Head of caudate nucleus (tissue), 42 donors: ENCODE measurements around the gene NYAP1.
"Not testable (repeated sequence)": the region's sequence is repeated elsewhere in the genome, so short reads cannot be mapped to it uniquely, and the experiment has no call there.

Experiments
- DNase-seq, 42 donors: peaks; one replicate each; pipeline versions ENCODE4 v3.0.0 to v3.0.0-alpha.2; 2020 to 2021; ENCODE audit warnings: mixed read lengths in 7 of 42
- intact Hi-C: fragments of 100-400 bp; cut with DNase I; formaldehyde crosslinking; loops from one replicate; pipeline ENCODE4 v1.15.0; 2022

Gene NYAP1

GRCh38 chr7:100483722-100484672 is at the start of gene NYAP1:
NYAP1 (plus strand) TSS chr7:100483927; CDS start chr7:100485312, 1,385 bp downstream.
- intact Hi-C loops = loop anchor here (2.0 to 5.0 kb wide), 2 partner anchors 15 to 83 kb away; no protein-coding TSS in a partner anchor
- peak in 39 of 42 donors; percentile 25 to 81 (median 67) for DNase-seq

- DNase-seq = peak in 3 of 42 donors; percentile 4 to 16 (median 12)
These were observed 49.2 kb upstream of the NYAP1 start for GRCh38 chr7:100434297-100435144.

GRCh38 chr7:100435401-100436304 is 48.1 kb upstream of the NYAP1 start:
- intact Hi-C loops = loop anchor here (5.0 kb wide), 1 partner anchor 42 kb away; the partner anchor contains the start of gene TSC22D4
- peak in 31 of 42 donors; percentile 19 to 67 (median 33) for DNase-seq

More at GRCh38 chr7:100434297-100435144, 49.2 kb upstream of the NYAP1 start:
- intact Hi-C loops = loop anchor here (5.0 kb wide), 1 partner anchor 43 kb away; the partner anchor contains the start of gene TSC22D4

GRCh38 chr7:100437150-100438100 is 46.3 kb upstream of the NYAP1 start:
- DNase-seq = peak in 9 of 42 donors; percentile 1 to 37 (median 14)
- intact Hi-C loops = loop anchor here (5.0 kb wide), 1 partner anchor 40 kb away; the partner anchor contains the start of gene TSC22D4

- intact Hi-C loops = loop anchor here (5.0 kb wide), 1 partner anchor 39 kb away; the partner anchor contains the start of gene TSC22D4
- no peak for DNase-seq
These were observed 45.6 kb upstream of the NYAP1 start for GRCh38 chr7:100438172-100438571.

- DNase-seq = peak in 8 of 42 donors; percentile 2 to 26 (median 4)
These were observed 45.0 kb upstream of the NYAP1 start for GRCh38 chr7:100438731-100439130.

GRCh38 chr7:100439244-100439643 is 44.5 kb upstream of the NYAP1 start:
- intact Hi-C loops = loop anchor here (5.0 kb wide), 1 partner anchor 38 kb away; the partner anchor contains the start of gene TSC22D4
- peak in 6 of 42 donors; percentile 1 to 24 (median 6) for DNase-seq

More at GRCh38 chr7:100438731-100439130, 45.0 kb upstream of the NYAP1 start:
- intact Hi-C loops = loop anchor here (5.0 kb wide), 1 partner anchor 39 kb away; the partner anchor contains the start of gene TSC22D4

- peak in 4 of 42 donors; percentile 0 to 4 (median 3) for DNase-seq
- intact Hi-C loops = no loop called here
These were observed 41.8 kb upstream of the NYAP1 start for GRCh38 chr7:100441641-100442535.

- peak in 3 of 42 donors; percentile 1 to 8 (median 8) for DNase-seq
- intact Hi-C loops = no loop called here
These were observed 40.5 kb upstream of the NYAP1 start for GRCh38 chr7:100443096-100443840.

- intact Hi-C loops = no loop called here
- peak in 1 of 42 donors; percentile 20 for DNase-seq
These were observed 39.1 kb upstream of the NYAP1 start for GRCh38 chr7:100444311-100445278.

GRCh38 chr7:100446040-100446439 is 37.7 kb upstream of the NYAP1 start:
- intact Hi-C loops = no loop called here
- DNase-seq = no peak

- DNase-seq, intact Hi-C loops: not testable (repeated sequence)
These were observed 36.4 kb upstream of the NYAP1 start for GRCh38 chr7:100447363-100447762.

GRCh38 chr7:100449190-100449795 is 34.4 kb upstream of the NYAP1 start:
- intact Hi-C loops = no loop called here

More at GRCh38 chr7:100449190-100449795, 34.4 kb upstream of the NYAP1 start:
- no peak for DNase-seq
